Stimulated activated CD8-positive, alpha-beta memory T cell treated with anti-CD3 and anti-CD28 coated beads, Interleukin-12 subunit alpha, Interleukin-12 subunit beta, amount 100 ng/mL, for 24 hours (primary cell): ENCODE measurements around the gene DARS1.
A peak's percentile ranks its signal among the peaks of the same experiment; 100 is the strongest.
"Not testable (repeated sequence)": the region's sequence is repeated elsewhere in the genome, so short reads cannot be mapped to it uniquely, and the experiment has no call there.

Experiments used
- DNase-seq: peaks from one replicate; pipeline ENCODE4 v3.0.0-alpha.2; 2020; ENCODE audit errors: extremely low read depth

Gene DARS1

GRCh38 chr2:135885709-135886108, 99.7 kb downstream of the DARS1 start:
- no peak for DNase-seq

DNA sequence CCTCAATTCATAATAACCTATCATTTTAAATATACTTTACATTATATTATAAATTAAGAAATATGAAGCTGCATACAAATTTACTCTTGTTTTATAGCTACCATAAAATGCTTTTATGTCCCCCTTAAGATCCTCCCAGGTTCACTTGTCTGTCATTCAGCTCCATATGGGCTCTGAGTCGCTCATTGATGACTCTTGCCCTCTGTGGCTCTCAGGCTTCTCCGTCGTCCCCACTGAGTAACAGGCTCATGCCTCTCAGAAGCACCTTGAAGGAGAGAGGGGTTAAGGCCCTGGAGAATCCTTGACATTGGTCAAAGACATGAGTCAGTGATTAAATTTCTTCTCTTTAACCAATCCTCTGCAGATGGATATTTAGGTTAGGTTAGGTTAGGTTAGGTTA, 103.0 kb downstream of the DARS1 start:
- no peak for DNase-seq

- not testable (repeated sequence) for DNase-seq
These were observed 108.7 kb downstream of the DARS1 start for GRCh38 chr2:135876770-135877169.

DNA sequence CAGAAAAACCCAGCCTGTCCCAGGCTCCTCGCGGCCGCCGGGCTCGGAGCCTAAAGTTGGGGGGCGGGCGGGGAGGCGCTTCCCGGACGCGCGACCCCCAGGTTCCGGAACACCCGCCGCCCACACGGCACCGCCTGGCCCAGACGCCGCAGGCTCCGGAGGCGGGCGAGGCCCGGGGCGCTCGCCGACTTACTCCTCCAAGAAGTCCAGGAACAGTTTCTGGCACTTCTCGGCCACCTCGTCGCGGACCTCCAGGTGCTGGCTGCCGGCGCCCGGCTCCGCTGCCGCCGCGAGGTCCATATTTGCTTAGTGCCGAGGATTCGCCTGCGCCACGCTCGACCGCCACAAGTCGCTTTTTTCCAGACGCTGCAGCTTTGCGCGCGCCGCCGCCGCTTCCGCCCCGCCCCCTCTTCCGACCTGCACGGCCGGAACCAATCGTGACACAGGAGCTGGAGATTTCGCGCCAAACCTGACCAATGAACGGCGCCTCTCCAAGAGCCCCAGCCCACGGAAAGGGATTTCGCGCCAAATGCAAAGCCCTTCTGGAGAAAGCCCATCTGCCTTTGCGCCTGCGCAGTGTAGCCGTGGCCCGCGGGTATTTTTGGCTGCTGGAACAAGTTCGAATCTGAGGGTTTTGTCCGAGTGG, 109.2 kb downstream of the DARS1 start, which contains the start of gene MCM6:
TSS of gene MCM6 (minus strand) at position 378 of the 646 bp plus-strand sequence. CDS start at position 300, 78 bp downstream.
- DNase-seq: peak; percentile 98

- DNase-seq: peak; percentile 44
These were observed 109.8 kb downstream of the DARS1 start for GRCh38 chr2:135875491-135876065.

DNA sequence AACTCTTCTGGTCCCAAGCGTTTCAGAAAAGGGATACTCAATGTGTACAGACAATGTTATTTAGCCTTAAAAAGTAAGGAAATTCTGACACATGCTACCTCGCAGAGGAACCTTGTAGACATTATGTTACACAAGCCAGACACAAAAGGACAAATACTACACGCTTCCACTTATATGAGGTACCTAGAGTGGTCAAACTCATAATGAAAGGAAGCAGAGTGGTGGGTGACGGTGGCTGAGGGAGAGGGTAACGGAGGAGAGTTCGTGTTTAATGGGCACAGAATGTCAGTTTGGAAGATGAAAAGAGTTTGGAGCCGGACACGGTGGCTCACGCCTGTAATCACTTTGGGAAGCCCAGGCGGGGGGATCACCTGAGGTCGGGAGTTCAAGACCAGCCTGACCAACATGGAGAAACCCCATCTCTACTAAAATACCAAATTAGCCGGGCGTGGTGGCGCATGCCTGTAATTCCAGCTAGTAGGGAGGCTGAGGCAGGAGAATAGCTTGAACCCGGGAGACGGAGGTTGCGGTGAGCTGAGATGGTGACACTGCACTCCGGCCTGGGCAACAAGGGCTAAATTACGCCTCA, 110.6 kb downstream of the DARS1 start:
- DNase-seq: no peak

GRCh38 chr2:135870571-135870970, 114.9 kb downstream of the DARS1 start:
- DNase-seq: no peak

DNA sequence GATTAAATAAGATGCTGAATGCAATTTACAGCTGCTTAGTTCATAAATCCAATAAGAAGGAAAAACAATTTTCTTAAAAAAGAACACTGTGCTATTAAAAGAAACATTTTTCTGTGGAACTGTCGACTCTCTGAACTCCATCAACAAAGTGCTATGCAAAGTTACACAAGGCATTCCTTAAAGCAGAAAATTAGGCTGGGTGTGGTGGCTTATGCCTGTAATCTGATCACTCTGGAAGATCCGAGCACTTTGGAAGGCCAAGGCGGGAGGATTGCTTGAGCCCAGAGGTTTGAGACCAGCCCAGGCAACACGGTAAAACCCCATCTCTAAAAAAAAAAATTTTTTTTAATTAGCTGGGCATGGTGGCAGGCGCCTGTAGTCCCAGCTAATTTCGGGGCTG, 122.2 kb downstream of the DARS1 start:
- DNase-seq: no peak

DNA sequence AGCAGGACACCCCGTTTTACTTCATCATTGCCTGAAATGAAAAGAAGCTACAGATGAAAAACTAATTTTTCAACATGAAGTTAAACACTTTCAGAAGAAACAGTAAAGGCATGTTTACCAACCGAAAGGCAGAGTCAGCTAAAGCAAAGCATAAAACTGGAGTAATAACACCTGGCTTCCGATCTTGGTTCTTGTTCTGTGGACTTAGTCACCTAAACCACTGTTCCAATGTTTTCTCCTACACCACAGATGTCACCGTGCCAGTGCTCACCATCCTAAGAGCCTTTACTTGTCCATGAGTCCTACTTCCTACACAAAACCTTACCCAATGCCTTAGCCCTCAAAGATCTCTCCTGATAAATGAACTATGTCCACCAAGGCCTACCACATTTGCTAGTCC, 122.7 kb downstream of the DARS1 start:
- DNase-seq: no peak
